Measurements from ENCODE around the gene APCDD1L. TPM values are rescaled to one million over a fixed set of nuclear protein-coding genes. Genes with fewer than 3 reads are reported as not detected.

Gene APCDD1L
- total RNA-seq, 1 experiment from 2014 or later = 2.6 TPM

- no peak overlapping the region for H3K4me3 ChIP-seq (ENCODE audit: insufficient read depth, low read depth, low read length)
- no peaks in the 10 kb centered on the region for H3K27me3 ChIP-seq (ENCODE audit: control insufficient read depth, insufficient read depth, low read length)
- no peaks in the 10 kb centered on the region for H3K36me3 ChIP-seq (replicated peaks; ENCODE audit: control insufficient read depth, insufficient read depth, low read length)
- DNase-seq = no peak
Observed at GRCh38 chr20:58475466-58475865, 39.7 kb downstream of the APCDD1L start.

- Histone ChIP-seq H3K36me3 (replicated peaks; ENCODE audit: control insufficient read depth, insufficient read depth, low read length) (no peaks in the 10 kb centered on the region), H3K27me3 (ENCODE audit: control insufficient read depth, insufficient read depth, low read length) (no peaks in the 10 kb centered on the region), H3K4me3 (ENCODE audit: insufficient read depth, low read depth, low read length) (no peak overlapping the region)
- no peak for DNase-seq
Observed at GRCh38 chr20:58473453-58474425, 41.5 kb downstream of the APCDD1L start.

- no peak for DNase-seq
- H3K27me3 ChIP-seq (ENCODE audit: control insufficient read depth, insufficient read depth, low read length) = no peaks in the 10 kb centered on the region
Observed at GRCh38 chr20:58472273-58473018, 42.8 kb downstream of the APCDD1L start.

GRCh38 chr20:58471193-58472164 lies 43.7 kb downstream of the APCDD1L start:
- no peaks in the 10 kb centered on the region for H3K36me3 ChIP-seq (replicated peaks; ENCODE audit: control insufficient read depth, insufficient read depth, low read length)
- no peaks in the 10 kb centered on the region for H3K27me3 ChIP-seq (ENCODE audit: control insufficient read depth, insufficient read depth, low read length)
- peak; percentile 68 for DNase-seq
- no peak overlapping the region for H3K4me3 ChIP-seq (ENCODE audit: insufficient read depth, low read depth, low read length)

More at GRCh38 chr20:58472273-58473018, 42.8 kb downstream of the APCDD1L start:
- H3K4me3 ChIP-seq (ENCODE audit: insufficient read depth, low read depth, low read length) = no peak overlapping the region
- no peaks in the 10 kb centered on the region for H3K36me3 ChIP-seq (replicated peaks; ENCODE audit: control insufficient read depth, insufficient read depth, low read length)

- no peaks in the 10 kb centered on the region for H3K27me3 ChIP-seq (ENCODE audit: control insufficient read depth, insufficient read depth, low read length)
- DNase-seq = no peak
- H3K4me3 ChIP-seq (ENCODE audit: insufficient read depth, low read depth, low read length) = no peak overlapping the region
- H3K36me3 ChIP-seq (replicated peaks; ENCODE audit: control insufficient read depth, insufficient read depth, low read length) = no peaks in the 10 kb centered on the region
Observed at GRCh38 chr20:58470336-58471192, 44.6 kb downstream of the APCDD1L start.

- Histone ChIP-seq H3K36me3 (replicated peaks; ENCODE audit: control insufficient read depth, insufficient read depth, low read length) (no peaks in the 10 kb centered on the region), H3K27me3 (ENCODE audit: control insufficient read depth, insufficient read depth, low read length) (no peaks in the 10 kb centered on the region), H3K4me3 (ENCODE audit: insufficient read depth, low read depth, low read length) (no peak overlapping the region)
- DNase-seq = no peak
Observed at GRCh38 chr20:58469616-58470015, 45.6 kb downstream of the APCDD1L start.

GRCh38 chr20:58467572-58468527 lies 47.3 kb downstream of the APCDD1L start:
- H3K27me3 ChIP-seq (ENCODE audit: control insufficient read depth, insufficient read depth, low read length) = no peaks in the 10 kb centered on the region
- H3K36me3 ChIP-seq (replicated peaks; ENCODE audit: control insufficient read depth, insufficient read depth, low read length) = no peaks in the 10 kb centered on the region
- no peak overlapping the region for H3K4me3 ChIP-seq (ENCODE audit: insufficient read depth, low read depth, low read length)
- DNase-seq = peak; percentile 80

- no peak overlapping the region for H3K4me3 ChIP-seq (ENCODE audit: insufficient read depth, low read depth, low read length)
- H3K36me3 ChIP-seq (replicated peaks; ENCODE audit: control insufficient read depth, insufficient read depth, low read length) = no peaks in the 10 kb centered on the region
- peak; percentile 63 for DNase-seq
- H3K27me3 ChIP-seq (ENCODE audit: control insufficient read depth, insufficient read depth, low read length) = no peaks in the 10 kb centered on the region
Observed at GRCh38 chr20:58466729-58467571, 48.2 kb downstream of the APCDD1L start.

- DNase-seq = peak; percentile 52
- no peaks in the 10 kb centered on the region for H3K36me3 ChIP-seq (replicated peaks; ENCODE audit: control insufficient read depth, insufficient read depth, low read length)
- no peaks in the 10 kb centered on the region for H3K27me3 ChIP-seq (ENCODE audit: control insufficient read depth, insufficient read depth, low read length)
- no peak overlapping the region for H3K4me3 ChIP-seq (ENCODE audit: insufficient read depth, low read depth, low read length)
Observed at GRCh38 chr20:58466095-58466708, 49.0 kb downstream of the APCDD1L start.

- Histone ChIP-seq H3K4me3 (ENCODE audit: insufficient read depth, low read depth, low read length) (no peak overlapping the region), H3K36me3 (replicated peaks; ENCODE audit: control insufficient read depth, insufficient read depth, low read length) (no peaks in the 10 kb centered on the region), H3K27me3 (ENCODE audit: control insufficient read depth, insufficient read depth, low read length) (no peaks in the 10 kb centered on the region)
- DNase-seq = no peak
Observed at GRCh38 chr20:58464838-58465237, 50.4 kb downstream of the APCDD1L start.

- Histone ChIP-seq H3K36me3 (replicated peaks; ENCODE audit: control insufficient read depth, insufficient read depth, low read length) (no peaks in the 10 kb centered on the region), H3K4me3 (ENCODE audit: insufficient read depth, low read depth, low read length) (no peak overlapping the region), H3K27me3 (ENCODE audit: control insufficient read depth, insufficient read depth, low read length) (no peaks in the 10 kb centered on the region)
- DNase-seq = no peak
Observed at GRCh38 chr20:58463256-58463655, 51.9 kb downstream of the APCDD1L start.
